Measurements from ENCODE around the gene CLDN20.
"Not testable (repeated sequence)": the region's sequence is repeated elsewhere in the genome, so short reads cannot be mapped to it uniquely, and the experiment has no call there.

The CLDN20 gene

DNA sequence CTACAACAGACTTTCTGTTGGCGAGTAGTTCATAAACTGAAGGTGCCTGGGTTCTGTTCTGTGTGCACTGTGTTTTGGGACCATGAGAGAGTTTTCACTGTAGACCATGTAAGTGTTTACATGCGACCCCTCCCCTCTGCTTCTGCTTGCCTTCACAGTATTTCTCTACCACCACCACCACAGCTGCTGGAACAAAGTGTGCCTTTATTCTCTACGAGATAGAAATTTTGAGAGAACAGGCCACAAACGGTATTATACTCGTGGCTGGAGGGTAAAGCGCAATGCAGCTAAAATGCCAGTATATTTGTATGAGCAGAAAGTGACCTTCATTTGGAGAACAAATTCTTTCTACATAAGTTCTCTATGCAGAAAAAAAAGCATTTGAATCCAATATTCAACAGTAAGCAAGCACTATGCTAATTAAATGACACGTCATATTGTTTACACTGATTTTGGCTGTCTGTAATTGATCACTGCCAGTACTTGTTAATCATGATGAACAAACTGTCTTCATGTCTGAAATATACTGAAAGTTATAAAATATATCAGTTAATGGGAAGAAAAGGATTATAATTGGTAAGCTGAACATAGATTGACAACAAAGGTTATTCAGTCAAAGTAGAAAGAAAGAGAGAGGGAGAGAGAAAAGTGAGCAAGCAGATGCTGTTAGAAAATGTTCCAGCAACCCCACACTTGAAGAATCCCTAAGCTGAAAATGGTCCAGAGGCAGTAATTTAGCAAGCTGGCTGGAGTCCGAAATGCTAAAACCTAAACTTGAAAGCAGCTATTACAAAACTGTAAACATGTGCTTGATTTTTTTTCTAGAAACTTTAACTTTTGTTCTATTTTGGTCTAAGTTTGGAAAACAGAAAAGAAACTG is 8.8 kb downstream of the CLDN20 start:
- no peak for DNase-seq

- peak; percentile 35 for DNase-seq
Observed at GRCh38 chr6:155273431-155273830, 9.6 kb downstream of the CLDN20 start.

DNA sequence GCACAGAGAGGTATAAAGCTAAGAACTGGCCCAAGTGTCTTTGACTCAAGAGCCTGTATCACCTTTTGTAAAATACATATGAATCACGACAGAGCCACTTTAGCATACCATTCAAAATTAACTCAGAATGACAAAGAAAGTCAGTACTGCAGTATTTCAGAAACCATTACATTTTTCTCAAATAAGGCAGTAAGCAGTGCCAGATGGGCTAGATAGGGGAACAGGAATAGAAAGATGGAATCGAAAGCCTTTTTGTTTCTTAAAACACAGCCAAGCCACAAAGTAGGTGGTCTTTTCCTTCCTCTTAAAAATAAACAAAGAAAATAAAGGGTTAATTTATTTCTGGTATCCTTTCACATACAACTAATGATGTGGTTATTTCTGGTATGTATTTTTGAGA is 10.3 kb downstream of the CLDN20 start:
- no peak for DNase-seq

- DNase-seq = no peak
Observed at GRCh38 chr6:155274533-155274932, 10.7 kb downstream of the CLDN20 start.

DNA sequence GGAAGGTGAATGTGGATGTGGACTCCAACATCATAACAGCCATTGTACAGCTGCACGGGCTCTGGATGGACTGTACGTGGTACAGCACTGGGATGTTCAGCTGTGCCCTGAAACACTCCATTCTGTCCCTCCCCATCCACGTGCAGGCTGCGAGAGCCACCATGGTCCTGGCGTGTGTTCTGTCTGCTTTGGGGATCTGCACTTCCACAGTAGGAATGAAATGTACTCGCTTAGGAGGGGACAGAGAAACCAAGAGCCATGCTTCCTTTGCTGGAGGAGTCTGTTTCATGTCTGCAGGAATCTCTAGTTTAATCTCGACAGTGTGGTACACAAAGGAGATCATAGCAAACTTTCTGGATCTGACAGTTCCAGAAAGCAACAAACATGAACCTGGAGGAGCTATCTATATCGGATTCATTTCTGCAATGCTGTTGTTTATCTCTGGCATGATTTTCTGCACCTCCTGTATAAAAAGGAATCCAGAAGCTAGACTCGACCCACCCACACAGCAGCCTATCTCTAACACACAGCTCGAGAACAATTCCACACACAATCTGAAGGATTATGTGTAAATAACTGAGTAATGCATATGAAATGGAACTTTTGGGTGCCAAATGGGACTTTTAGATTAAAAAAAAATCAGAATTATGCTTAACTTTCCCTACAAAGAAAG is 12.1 kb downstream of the CLDN20 start:
- no peak for DNase-seq

DNA sequence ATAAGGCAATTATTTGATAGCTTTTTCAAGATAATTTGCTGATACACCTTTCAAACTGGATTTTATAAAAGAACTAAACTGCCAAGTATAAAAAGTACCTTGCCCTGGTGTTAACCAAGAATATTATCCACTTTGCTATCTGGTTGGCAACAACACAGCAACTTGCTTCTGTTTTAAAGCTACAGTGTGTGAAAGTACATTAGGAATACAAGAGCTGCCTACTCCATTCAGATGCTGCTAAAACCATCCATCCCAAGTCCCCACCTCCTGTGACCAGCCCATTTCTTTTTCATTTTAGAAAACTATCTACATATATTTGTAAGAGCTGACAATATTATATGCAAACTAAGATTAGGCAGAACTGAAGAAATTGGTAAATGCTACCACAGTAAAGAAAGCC is 12.8 kb downstream of the CLDN20 start:
- DNase-seq = no peak

GRCh38 chr6:155278319-155279049 is 14.7 kb downstream of the CLDN20 start:
- DNase-seq = no peak

DNA sequence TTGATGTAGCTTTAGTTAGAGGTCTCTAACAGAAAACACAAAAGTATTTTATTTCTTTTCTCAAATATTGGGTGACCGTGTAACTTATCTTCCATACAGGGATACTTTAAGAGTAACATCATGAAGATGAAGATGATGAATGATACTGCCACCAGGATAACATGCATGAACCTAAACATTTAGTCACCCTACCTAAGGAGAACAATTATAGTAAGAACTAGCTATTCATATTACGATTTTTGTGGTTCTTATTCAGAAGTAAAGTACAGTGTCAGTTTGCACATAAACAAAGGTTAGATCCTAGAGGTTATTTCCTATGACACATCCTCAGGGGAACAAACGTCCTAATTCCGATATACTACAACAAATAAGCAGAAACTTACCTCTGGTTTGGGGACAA is 21.0 kb downstream of the CLDN20 start:
- DNase-seq = no peak

DNA sequence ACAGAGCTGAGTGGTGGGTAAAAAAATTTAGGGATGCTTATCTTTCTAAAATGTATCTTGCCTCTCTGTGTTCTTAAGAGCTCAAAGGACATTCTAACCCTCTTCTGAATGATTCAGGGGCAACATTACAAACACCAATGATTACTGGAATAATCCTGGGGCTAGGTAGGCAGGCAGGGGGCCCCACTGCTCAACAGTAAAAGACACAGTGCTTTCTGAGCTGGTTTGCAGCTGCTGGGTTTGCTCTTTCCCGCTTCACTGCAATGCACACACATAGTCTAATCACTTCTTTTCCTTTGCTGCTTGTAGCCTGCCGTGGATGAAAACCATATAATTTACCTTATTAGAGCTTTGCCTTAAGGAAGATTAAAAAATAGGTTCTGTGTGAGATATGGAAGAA is 23.9 kb downstream of the CLDN20 start:
- peak; percentile 79 for DNase-seq

DNA sequence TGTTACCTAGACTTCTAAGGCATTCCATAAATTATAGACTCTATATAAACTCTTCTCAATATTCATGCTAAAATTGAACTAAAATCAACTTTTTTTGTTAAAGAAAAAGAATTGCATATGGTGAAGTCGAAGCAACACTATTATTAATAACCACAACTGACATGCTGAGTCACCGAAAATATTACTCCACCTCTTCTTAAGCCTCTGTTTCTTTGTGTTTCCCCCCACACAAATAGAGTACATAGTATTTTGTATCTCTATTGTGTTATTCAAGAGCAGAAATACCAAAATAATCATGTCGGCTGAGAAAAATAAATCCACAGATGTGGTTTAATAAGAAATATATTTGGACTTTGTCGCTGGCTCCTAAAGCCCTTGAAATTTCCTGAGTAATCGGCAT is 26.7 kb downstream of the CLDN20 start:
- no peak for DNase-seq

GRCh38 chr6:155291291-155291690 is 27.5 kb downstream of the CLDN20 start:
- no peak for DNase-seq

- no peak for DNase-seq
Observed at GRCh38 chr6:155292711-155293110, 28.9 kb downstream of the CLDN20 start.

DNA sequence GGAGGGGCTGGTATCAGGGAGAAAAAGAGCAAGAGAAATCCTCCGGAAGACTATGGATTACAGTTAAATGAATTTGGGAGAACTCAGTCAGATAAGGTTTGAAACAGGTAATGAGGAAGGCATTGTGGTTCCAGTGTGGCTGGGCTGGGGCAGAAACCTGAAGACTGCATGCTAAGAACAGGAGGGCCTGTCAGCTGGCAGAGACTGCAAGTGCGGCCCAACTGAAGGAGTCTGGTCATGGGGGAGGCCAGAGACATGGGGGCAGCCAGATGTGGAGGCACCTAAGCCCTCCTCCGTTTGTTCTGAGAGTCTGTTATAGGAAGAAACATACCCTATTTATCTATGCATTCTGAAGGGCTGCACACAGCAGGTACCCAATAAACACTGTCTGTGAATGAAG is 33.9 kb downstream of the CLDN20 start:
- no peak for DNase-seq

DNA sequence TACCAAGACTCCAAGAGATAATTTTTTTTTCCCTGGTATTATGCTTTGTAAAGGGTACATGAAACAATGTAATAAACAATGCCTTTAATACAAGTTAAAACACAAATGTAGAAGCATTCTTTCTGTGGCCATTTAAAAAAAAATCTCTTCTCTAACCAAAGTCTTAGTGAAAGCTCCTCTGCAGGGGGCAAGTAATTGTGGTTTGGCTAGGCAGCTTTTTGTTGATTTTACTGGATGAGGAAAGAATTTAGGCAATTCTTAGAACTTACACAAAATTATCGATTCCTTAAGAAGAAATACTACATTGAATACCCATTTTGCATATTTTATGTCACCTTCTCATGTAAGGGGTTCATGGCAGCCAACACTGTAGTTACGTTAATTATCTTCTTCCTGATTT is 38.1 kb downstream of the CLDN20 start:
- DNase-seq = no peak

- DNase-seq = no peak
Observed at GRCh38 chr6:155303361-155303870, 39.6 kb downstream of the CLDN20 start.

GRCh38 chr6:155306958-155307357 is 43.1 kb downstream of the CLDN20 start:
- no peak for DNase-seq

GRCh38 chr6:155309150-155309549 is 45.3 kb downstream of the CLDN20 start:
- no peak for DNase-seq

DNA sequence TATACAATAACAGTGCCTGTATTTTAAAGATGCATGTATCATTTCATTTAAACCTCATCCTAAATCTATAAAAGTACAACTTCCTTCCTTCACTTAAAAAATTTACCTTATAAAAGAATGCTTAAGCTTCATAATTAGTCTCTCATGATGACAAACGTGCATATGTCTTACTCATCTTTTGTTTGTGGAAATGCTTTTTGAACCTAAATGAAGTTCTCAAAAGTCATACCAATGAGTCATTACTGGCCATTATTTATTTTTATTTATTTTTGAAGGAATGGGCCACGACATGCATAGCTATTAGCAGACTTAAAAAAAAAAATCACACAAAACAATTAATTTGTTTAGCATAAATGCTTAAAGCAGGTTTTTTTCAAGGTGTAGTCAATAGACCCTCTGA is 46.8 kb downstream of the CLDN20 start:
- DNase-seq = no peak

DNA sequence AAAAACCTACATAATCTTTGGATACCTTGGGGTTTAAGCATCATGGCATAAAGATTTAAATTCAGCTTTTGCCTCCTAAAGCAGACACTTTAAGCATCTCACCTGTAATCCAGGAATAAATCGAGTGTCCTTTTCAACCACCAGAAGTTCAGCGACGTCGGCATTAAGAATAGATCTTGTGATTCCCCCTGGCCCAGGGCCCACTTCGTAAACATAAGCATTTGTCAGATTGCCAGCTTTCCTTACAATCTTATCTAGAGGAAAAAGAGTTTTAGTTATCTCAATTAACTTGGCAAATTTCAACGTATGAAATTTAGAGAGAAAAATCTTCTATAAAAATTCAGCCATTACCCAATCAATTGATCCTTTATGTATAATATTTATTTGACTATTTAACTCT is 47.3 kb downstream of the CLDN20 start:
- no peak for DNase-seq

- DNase-seq = no peak
Observed at GRCh38 chr6:155311583-155311982, 47.8 kb downstream of the CLDN20 start.

GRCh38 chr6:155312950-155313349 is 49.1 kb downstream of the CLDN20 start:
- not testable (repeated sequence) for DNase-seq

GRCh38 chr6:155313602-155314091 is 49.8 kb downstream of the CLDN20 start:
- peak; percentile 60 for DNase-seq

DNA sequence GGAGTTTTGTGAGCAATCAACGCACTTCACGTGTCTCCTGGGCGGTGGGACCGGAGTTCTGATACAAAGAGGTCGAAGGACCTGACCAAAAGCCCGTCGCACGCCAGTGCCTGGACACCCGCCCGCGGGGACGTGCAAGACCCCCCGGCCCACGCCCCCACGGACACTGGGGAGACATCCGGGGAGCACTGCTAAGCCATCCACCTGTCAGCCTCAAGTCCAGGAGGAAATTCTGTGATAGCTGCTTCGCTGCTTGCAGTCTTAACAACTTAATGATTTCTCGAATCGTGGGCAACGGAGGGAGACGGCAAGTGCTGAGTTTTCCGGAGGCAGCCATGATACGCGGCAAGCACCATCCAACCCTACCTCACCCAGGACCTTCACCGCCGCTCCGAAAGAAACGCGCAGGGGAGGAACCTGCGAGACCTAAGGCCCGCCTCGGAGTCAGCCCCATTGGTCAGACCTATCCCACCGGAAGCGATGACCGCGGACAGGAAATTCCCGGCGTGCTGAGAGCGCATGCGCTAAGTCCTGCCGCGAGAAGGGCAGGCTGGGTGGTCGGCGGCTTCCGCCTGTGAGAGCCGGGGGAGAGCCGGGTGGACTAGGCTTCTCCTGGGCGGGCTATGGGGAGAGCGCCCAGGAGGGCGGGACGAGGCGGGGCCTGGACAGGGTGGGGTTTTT is 50.4 kb downstream of the CLDN20 start, which contains the start of gene TFB1M:
TSS of gene TFB1M (minus strand) at position 393 of the 681 bp plus-strand sequence. CDS start at position 337, 56 bp downstream.
- DNase-seq = peak; percentile 98

Data from DMS53 (cell line).